T1000 (cell line): ENCODE data around the gene FAM81A.

Experiments used
- DNase-seq: peaks from one replicate; lab custom pipeline; 2025; ENCODE audit warnings: mixed read lengths; lab: John Stamatoyannopoulos, UW

The FAM81A gene

GRCh38 chr15:59541750-59542149 is 103.8 kb downstream of the FAM81A start:
- DNase-seq: no peak

DNA sequence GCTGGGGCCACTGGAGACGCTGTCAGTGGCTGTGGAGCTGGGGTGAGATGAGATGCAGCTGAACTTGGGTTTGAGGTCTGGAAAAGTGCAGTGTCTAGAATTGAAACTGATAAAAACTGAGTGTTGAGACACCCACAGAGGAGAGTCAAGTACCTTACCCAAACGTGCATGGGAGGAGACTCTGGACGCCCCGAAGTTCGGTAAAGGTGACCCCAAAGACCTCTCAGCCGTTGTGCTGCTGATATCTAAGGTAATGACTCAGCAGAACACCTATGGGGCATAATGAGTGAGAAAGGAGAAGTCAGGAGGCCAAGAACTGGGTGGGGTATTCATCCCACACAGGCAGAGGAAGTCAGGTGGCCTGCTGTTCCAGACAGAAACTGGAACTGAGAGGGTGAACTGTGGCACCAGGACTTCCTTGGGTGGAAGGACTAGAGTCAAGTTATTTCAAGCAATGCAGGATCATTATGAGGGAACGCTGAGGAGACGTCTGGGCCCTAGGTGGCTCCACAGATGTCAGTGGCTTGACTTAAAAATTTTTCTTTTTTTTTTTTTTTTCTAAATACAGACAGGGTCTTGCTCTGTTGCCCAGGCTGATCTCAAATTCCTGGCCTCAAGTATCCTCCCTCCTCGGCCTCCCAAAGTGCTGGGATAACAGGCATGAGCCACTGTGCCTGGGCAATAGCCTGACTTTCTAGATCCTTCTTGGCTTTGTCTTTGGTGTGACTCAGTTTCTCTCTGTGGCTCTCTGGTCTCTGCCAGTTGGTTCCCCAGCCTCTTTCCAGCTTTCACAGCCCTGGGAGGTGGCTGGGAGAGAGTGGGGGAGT is 105.9 kb downstream of the FAM81A start:
- DNase-seq: no peak

GRCh38 chr15:59545573-59545972 is 107.6 kb downstream of the FAM81A start:
- no peak for DNase-seq

GRCh38 chr15:59548501-59549226 is 110.7 kb downstream of the FAM81A start:
- DNase-seq: no peak

- DNase-seq: no peak
These were observed 111.6 kb downstream of the FAM81A start for GRCh38 chr15:59549301-59550185.

GRCh38 chr15:59550530-59550929 is 112.5 kb downstream of the FAM81A start:
- DNase-seq: no peak

DNA sequence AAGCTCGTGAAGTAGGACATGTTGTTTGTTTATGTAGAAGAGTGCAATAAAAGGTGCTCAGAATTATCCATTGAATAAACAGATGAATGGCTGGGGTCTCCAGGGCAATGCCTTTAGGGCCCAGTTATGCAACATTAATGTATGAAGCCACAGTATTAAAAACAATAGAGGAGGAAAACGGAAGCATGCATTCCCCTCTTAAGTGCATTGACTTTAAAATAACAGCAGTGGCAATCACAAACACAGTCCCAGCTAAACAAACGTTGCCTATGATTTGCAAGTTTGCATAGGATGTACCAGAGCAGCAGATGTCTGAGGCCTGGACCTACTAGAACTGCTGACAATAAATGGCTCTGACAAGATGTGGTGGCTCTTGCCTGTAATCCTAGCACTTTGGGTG is 113.0 kb downstream of the FAM81A start:
- DNase-seq: no peak

- DNase-seq: no peak
These were observed 116.1 kb downstream of the FAM81A start for GRCh38 chr15:59553879-59554735.

DNA sequence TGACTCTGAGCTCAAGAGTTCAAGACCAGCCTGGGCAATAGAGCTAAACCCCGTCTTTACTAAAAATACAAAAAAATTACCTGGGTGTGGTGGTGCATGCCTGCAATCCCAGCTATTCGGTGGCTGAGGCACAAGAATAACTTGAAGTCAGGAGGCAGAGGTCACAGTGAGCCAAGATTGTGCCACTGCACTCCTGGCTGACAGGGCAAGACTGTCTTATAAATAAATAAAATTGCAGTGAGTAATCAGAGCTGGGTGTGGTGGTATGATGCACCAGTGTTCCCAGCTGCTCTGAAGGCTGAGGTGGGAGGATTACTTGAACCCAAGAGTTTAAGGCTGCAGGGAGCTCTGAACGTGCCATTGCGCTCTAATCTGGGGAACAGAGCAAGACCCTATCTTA is 117.7 kb downstream of the FAM81A start:
- DNase-seq: no peak

DNA sequence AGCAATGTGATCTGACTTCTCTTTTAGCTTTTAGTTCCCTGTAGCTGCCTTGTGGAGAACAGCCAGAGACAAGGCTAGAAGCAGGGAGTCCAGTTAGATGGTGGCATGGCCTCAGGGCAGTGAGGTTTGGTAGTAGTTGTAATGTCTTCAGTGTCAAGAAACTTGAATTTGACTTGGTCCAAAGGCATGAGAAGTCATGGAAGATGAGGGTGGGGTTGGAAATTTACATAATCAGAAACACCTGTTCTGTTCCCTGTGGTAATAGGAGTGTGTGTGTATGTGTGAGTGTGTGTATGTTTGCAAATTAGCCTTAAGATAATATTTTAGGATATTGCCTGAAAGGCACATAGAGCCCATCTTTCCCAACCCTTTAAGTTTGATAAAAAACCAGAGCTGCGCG is 118.4 kb downstream of the FAM81A start:
- DNase-seq: no peak

GRCh38 chr15:59557581-59557980 is 119.6 kb downstream of the FAM81A start:
- no peak for DNase-seq

DNA sequence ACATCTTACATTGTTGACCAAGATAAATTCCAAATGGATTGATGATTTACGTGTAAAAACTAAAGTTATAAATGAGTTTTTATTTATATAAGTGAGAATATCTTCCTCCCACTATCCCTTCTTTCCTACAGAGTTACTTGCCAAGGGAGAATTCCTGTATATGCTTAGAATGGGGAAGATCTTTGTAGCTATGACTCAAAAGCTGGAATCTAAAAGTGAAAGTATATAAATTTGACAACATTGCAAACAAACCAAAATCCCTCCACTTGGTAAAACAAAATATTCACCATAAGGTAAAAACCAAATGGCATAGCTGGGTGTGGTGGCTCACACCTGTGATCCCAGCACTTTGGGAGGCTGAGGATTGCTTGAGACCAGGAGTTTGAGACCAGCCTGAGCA is 120.9 kb downstream of the FAM81A start:
- no peak for DNase-seq

- no peak for DNase-seq
These were observed 123.6 kb downstream of the FAM81A start for GRCh38 chr15:59561547-59561946.

GRCh38 chr15:59562448-59563186 is 124.6 kb downstream of the FAM81A start:
- DNase-seq: no peak

DNA sequence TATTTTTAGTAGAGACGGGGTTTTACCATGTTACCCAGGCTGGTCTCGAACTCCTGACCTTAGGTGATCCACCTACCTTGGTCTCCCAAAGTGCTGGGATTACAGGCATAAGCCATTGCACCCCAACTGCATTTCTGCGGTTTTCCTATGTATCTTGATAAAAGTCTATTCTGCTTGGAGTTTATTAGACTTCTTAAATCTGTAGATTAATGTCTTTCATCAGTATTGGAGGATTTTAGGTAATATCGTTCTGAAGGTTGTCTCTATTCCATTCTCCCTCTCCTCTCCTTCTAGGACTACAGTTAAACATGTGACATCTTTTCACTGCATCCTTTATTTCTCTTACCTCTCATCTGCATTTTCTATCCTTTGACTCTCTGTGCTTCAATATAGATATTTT is 127.3 kb downstream of the FAM81A start:
- no peak for DNase-seq

- DNase-seq: no peak
These were observed 129.3 kb downstream of the FAM81A start for GRCh38 chr15:59567324-59567723.

DNA sequence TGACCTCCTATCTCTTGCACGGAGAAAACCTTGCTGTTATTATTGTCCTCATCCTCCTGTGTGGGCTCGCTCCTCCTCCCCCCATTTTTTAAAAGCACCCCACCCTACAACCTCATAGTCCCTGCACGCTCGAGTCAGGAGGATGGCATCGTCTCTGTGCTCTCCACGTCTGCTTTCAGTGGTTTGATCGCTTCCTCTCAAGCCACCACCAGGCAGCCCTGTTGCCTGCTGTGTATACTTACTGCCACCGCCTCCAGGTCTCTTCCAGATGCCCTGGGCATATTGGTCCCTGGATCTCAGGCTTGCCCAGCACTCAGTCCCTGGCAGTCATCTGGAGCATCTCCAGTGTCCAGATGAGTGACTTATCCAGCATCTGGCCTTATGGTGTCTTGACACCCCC is 131.5 kb downstream of the FAM81A start:
- no peak for DNase-seq

GRCh38 chr15:59570315-59570714 is 132.3 kb downstream of the FAM81A start:
- no peak for DNase-seq

DNA sequence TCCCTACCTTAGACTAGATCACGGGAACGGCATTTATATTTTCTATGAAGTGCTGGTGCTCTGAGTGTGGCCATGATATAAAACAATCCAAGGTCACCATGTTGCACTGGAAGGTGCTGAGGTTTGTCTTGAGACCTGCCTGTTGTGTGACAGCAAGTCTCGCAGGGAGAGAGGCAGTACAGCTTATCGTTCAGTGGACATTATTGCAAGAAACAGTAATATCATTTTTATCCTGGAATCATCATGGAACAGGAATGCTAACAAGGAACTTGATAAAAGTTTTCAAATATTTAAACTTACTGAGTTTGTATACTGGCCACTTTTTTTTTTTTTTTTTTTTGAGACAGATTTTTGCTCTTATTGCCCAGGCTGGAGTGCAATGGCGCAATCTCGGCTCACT is 133.6 kb downstream of the FAM81A start:
- no peak for DNase-seq
